ENCODE measurements around the gene COL4A2. TPM values are rescaled to one million over a fixed set of nuclear protein-coding genes. Genes with fewer than 3 reads are reported as not detected.
"Not testable (repeated sequence)": the region's sequence is repeated elsewhere in the genome, so short reads cannot be mapped to it uniquely, and the experiment has no call there.

COL4A2 gene
- total and polyA plus RNA-seq, 4 donors: 130 to 334 (median 170) TPM

- WGBS (ENCODE audit: insufficient coverage): 83% methylated on average over 12 of the region's 13 CpGs
- Histone ChIP-seq H3K4me1 (ENCODE audit: control insufficient read depth, insufficient read depth, low read length) (peaks cover 5% of the 10 kb centered on the region), H3K9me3 (ENCODE audit: control insufficient read depth, insufficient read depth, low read length) (no peaks in the 10 kb centered on the region), H3K36me3 (ENCODE audit: control insufficient read depth, insufficient read depth, low read length) (peaks cover 6% of the 10 kb centered on the region), H3K4me3 (ENCODE audit: low read depth, low read length) (no peak overlapping the region), H3K27me3 (ENCODE audit: control insufficient read depth, insufficient read depth, low read length) (no peaks in the 10 kb centered on the region), H3K27ac (ENCODE audit: low read depth, low read length) (no peak overlapping the region)
- DNase-seq (ENCODE audit: low read depth in 4 of 6, low spot score in 6 of 6): no peak
These were observed 10.6 kb downstream of the COL4A2 start for GRCh38 chr13:110317496-110318195.

- Histone ChIP-seq H3K27me3 (ENCODE audit: control insufficient read depth, insufficient read depth, low read length) (no peaks in the 10 kb centered on the region), H3K4me3 (ENCODE audit: low read depth, low read length) (no peak overlapping the region), H3K27ac (ENCODE audit: low read depth, low read length) (no peak overlapping the region), H3K9me3 (ENCODE audit: control insufficient read depth, insufficient read depth, low read length) (no peaks in the 10 kb centered on the region), H3K4me1 (ENCODE audit: control insufficient read depth, insufficient read depth, low read length) (peaks cover 15% of the 10 kb centered on the region), H3K36me3 (ENCODE audit: control insufficient read depth, insufficient read depth, low read length) (peaks cover 6% of the 10 kb centered on the region)
- no peak for DNase-seq (ENCODE audit: low read depth in 4 of 6, low spot score in 6 of 6)
- 85% methylated on average over 4 of the region's 7 CpGs for WGBS (ENCODE audit: insufficient coverage)
These were observed 11.8 kb downstream of the COL4A2 start for GRCh38 chr13:110318920-110319319.

GRCh38 chr13:110319397-110319773 lies 12.3 kb downstream of the COL4A2 start:
- Histone ChIP-seq H3K4me1 (ENCODE audit: control insufficient read depth, insufficient read depth, low read length) (peaks cover 20% of the 10 kb centered on the region), H3K27ac (ENCODE audit: low read depth, low read length) (no peak overlapping the region), H3K27me3 (ENCODE audit: control insufficient read depth, insufficient read depth, low read length) (no peaks in the 10 kb centered on the region), H3K4me3 (ENCODE audit: low read depth, low read length) (no peak overlapping the region), H3K9me3 (ENCODE audit: control insufficient read depth, insufficient read depth, low read length) (no peaks in the 10 kb centered on the region), H3K36me3 (ENCODE audit: control insufficient read depth, insufficient read depth, low read length) (peaks cover 6% of the 10 kb centered on the region)
- DNase-seq (ENCODE audit: low read depth in 4 of 6, low spot score in 6 of 6): no peak
- 86% methylated on average over 3 of the region's 4 CpGs for WGBS (ENCODE audit: insufficient coverage)

GRCh38 chr13:110319774-110320509 lies 12.9 kb downstream of the COL4A2 start:
- Histone ChIP-seq H3K36me3 (ENCODE audit: control insufficient read depth, insufficient read depth, low read length) (peaks cover 6% of the 10 kb centered on the region), H3K27me3 (ENCODE audit: control insufficient read depth, insufficient read depth, low read length) (no peaks in the 10 kb centered on the region), H3K27ac (ENCODE audit: low read depth, low read length) (no peak overlapping the region), H3K9me3 (ENCODE audit: control insufficient read depth, insufficient read depth, low read length) (no peaks in the 10 kb centered on the region), H3K4me3 (ENCODE audit: low read depth, low read length) (no peak overlapping the region), H3K4me1 (ENCODE audit: control insufficient read depth, insufficient read depth, low read length) (peaks cover 24% of the 10 kb centered on the region)
- 80% methylated on average over 17 of the region's 19 CpGs for WGBS (ENCODE audit: insufficient coverage)
- DNase-seq (ENCODE audit: low read depth in 4 of 6, low spot score in 6 of 6): no peak

- Histone ChIP-seq H3K9me3 (ENCODE audit: control insufficient read depth, insufficient read depth, low read length) (no peaks in the 10 kb centered on the region), H3K27me3 (ENCODE audit: control insufficient read depth, insufficient read depth, low read length) (no peaks in the 10 kb centered on the region), H3K36me3 (ENCODE audit: control insufficient read depth, insufficient read depth, low read length) (peaks cover 6% of the 10 kb centered on the region), H3K4me1 (ENCODE audit: control insufficient read depth, insufficient read depth, low read length) (peaks cover 24% of the 10 kb centered on the region), H3K27ac (ENCODE audit: low read depth, low read length) (no peak overlapping the region), H3K4me3 (ENCODE audit: low read depth, low read length) (no peak overlapping the region)
- no peak for DNase-seq (ENCODE audit: low read depth in 4 of 6, low spot score in 6 of 6)
- WGBS (ENCODE audit: insufficient coverage): no CpG with 5 or more reads among the region's 2 CpGs
These were observed 13.6 kb downstream of the COL4A2 start for GRCh38 chr13:110320645-110321044.

GRCh38 chr13:110321573-110321972 lies 14.5 kb downstream of the COL4A2 start:
- not testable (repeated sequence) for H3K36me3 ChIP-seq (ENCODE audit: control insufficient read depth, insufficient read depth, low read length); H3K4me3 ChIP-seq (ENCODE audit: low read depth, low read length); DNase-seq (ENCODE audit: low read depth in 4 of 6, low spot score in 6 of 6); H3K9me3 ChIP-seq (ENCODE audit: control insufficient read depth, insufficient read depth, low read length); H3K27me3 ChIP-seq (ENCODE audit: control insufficient read depth, insufficient read depth, low read length); H3K27ac ChIP-seq (ENCODE audit: low read depth, low read length)
- H3K4me1 ChIP-seq (ENCODE audit: control insufficient read depth, insufficient read depth, low read length): peaks cover 34% of the 10 kb centered on the region
- WGBS (ENCODE audit: insufficient coverage): no CpG with 5 or more reads among the region's 3 CpGs

- no peaks in the 10 kb centered on the region for H3K9me3 ChIP-seq (ENCODE audit: control insufficient read depth, insufficient read depth, low read length)
- no peaks in the 10 kb centered on the region for H3K36me3 ChIP-seq (ENCODE audit: control insufficient read depth, insufficient read depth, low read length)
- H3K4me1 ChIP-seq (ENCODE audit: control insufficient read depth, insufficient read depth, low read length): peaks cover 41% of the 10 kb centered on the region
- no peaks in the 10 kb centered on the region for H3K27me3 ChIP-seq (ENCODE audit: control insufficient read depth, insufficient read depth, low read length)
- WGBS (ENCODE audit: insufficient coverage): 85% methylated on average over 14 of the region's 16 CpGs
- no peak overlapping the region for H3K4me3 ChIP-seq (ENCODE audit: low read depth, low read length)
- DNase-seq (ENCODE audit: low read depth in 4 of 6, low spot score in 6 of 6): no peak
- no peak overlapping the region for H3K27ac ChIP-seq (ENCODE audit: low read depth, low read length)
These were observed 15.2 kb downstream of the COL4A2 start for GRCh38 chr13:110322126-110322827.

GRCh38 chr13:110322828-110323171 lies 15.7 kb downstream of the COL4A2 start:
- Histone ChIP-seq H3K4me1 (ENCODE audit: control insufficient read depth, insufficient read depth, low read length) (peaks cover 41% of the 10 kb centered on the region), H3K4me3 (ENCODE audit: low read depth, low read length) (no peak overlapping the region), H3K27me3 (ENCODE audit: control insufficient read depth, insufficient read depth, low read length) (no peaks in the 10 kb centered on the region), H3K9me3 (ENCODE audit: control insufficient read depth, insufficient read depth, low read length) (no peaks in the 10 kb centered on the region), H3K27ac (ENCODE audit: low read depth, low read length) (no peak overlapping the region), H3K36me3 (ENCODE audit: control insufficient read depth, insufficient read depth, low read length) (no peaks in the 10 kb centered on the region)
- 76% methylated on average over 7 of the region's 7 CpGs for WGBS (ENCODE audit: insufficient coverage)
- DNase-seq (ENCODE audit: low read depth in 4 of 6, low spot score in 6 of 6): no peak

- no peak for DNase-seq (ENCODE audit: low read depth in 4 of 6, low spot score in 6 of 6)
- WGBS (ENCODE audit: insufficient coverage): 71% methylated on average over 4 of the region's 8 CpGs
- Histone ChIP-seq H3K27ac (ENCODE audit: low read depth, low read length) (no peak overlapping the region), H3K4me1 (ENCODE audit: control insufficient read depth, insufficient read depth, low read length) (peaks cover 41% of the 10 kb centered on the region), H3K4me3 (ENCODE audit: low read depth, low read length) (no peak overlapping the region), H3K36me3 (ENCODE audit: control insufficient read depth, insufficient read depth, low read length) (no peaks in the 10 kb centered on the region), H3K9me3 (ENCODE audit: control insufficient read depth, insufficient read depth, low read length) (no peaks in the 10 kb centered on the region), H3K27me3 (ENCODE audit: control insufficient read depth, insufficient read depth, low read length) (no peaks in the 10 kb centered on the region)
These were observed 16.2 kb downstream of the COL4A2 start for GRCh38 chr13:110323172-110323891.

All from spinal cord (tissue), 10 donors.